Stimulated activated CD8-positive, alpha-beta memory T cell treated with anti-CD3 and anti-CD28 coated beads, Interleukin-7, amount 100 ng/mL, for 24 hours (primary cell): ENCODE results near the gene NAB2.
"Not testable (repeated sequence)": the region's sequence is repeated elsewhere in the genome, so short reads cannot be mapped to it uniquely, and the experiment has no call there.

Experiments
- DNase-seq: peaks from one replicate; pipeline ENCODE4 v3.0.0-alpha.2; 2020; ENCODE audit warnings: low read depth

The NAB2 gene, protein sequence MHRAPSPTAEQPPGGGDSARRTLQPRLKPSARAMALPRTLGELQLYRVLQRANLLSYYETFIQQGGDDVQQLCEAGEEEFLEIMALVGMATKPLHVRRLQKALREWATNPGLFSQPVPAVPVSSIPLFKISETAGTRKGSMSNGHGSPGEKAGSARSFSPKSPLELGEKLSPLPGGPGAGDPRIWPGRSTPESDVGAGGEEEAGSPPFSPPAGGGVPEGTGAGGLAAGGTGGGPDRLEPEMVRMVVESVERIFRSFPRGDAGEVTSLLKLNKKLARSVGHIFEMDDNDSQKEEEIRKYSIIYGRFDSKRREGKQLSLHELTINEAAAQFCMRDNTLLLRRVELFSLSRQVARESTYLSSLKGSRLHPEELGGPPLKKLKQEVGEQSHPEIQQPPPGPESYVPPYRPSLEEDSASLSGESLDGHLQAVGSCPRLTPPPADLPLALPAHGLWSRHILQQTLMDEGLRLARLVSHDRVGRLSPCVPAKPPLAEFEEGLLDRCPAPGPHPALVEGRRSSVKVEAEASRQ

DNA sequence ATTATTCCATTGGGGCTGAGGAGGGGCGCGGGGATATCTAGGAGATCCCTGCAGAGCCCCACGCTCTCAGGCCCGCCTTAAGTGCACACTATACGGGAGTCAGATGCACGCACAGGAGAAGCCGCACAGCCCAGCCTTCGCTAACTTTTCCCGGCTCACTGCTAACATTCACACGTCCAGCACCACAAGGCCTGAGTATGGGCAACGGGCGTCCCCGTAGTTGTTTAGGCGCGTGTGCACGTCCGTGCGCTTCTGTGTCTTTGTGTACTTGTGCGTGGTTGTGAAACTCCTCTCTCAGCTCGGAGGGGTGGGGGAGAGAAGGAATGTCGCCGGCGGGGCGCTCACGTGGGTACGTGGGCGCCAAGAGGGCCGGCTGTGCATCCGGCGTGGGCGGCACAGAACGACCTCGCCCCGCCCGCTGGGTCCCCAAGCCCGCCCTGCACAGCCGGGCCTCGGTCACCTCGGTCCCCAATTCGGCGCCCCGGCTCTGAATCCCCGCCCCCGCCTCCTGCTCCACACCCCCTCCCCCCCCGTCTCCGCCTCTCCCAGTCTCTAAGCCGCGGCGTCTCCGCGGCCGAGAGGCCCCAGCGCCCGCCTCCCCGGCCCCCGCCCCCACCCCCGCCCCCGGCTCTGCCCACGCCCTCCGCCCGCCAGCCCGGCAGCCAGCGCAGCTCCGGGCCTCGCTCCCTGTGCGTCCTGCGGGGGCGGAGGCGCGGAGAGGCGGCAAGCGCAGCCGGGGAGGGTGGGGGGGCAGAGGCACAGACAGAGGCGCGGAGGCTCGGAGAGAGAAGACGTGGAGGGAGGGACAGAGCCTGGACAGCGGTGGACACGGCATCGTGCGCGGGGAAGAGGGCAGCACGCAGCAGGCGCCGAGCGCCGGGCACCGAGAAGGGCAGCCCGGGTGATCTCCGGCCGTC is at the start of gene NAB2:
Gene NAB2, plus strand, starts transcription at position 761 of the 917 bp plus-strand sequence. CDS start 158 bp downstream, outside the sequence.
- peak; percentile 74 for DNase-seq

- DNase-seq, result no peak
Observed at GRCh38 chr12:57040211-57040610, 48.7 kb upstream of the NAB2 start.

GRCh38 chr12:57040750-57041149 is 48.2 kb upstream of the NAB2 start:
- no peak for DNase-seq

DNA sequence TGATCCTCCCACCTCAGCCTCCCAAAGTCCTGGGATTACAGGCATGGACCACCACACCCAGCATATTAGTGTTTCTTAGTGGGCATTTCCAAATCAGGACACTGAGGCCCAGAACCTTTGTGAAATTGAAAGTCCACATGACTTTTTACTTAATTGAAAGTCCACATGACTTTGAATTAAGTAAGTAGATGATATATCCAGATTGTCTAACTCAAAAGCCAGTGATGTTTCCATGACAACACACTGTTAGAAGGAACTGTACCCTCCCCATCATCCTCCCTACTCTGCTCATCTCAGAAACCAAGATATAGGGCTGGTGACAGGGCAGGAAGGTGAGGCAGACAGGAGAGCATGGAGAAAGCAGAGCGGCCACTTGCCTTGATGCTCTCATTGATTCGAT is 46.2 kb upstream of the NAB2 start:
- no peak for DNase-seq

- no peak for DNase-seq
Observed at GRCh38 chr12:57044468-57044867, 44.4 kb upstream of the NAB2 start.

- no peak for DNase-seq
Observed at GRCh38 chr12:57044889-57045288, 44.0 kb upstream of the NAB2 start.

DNA sequence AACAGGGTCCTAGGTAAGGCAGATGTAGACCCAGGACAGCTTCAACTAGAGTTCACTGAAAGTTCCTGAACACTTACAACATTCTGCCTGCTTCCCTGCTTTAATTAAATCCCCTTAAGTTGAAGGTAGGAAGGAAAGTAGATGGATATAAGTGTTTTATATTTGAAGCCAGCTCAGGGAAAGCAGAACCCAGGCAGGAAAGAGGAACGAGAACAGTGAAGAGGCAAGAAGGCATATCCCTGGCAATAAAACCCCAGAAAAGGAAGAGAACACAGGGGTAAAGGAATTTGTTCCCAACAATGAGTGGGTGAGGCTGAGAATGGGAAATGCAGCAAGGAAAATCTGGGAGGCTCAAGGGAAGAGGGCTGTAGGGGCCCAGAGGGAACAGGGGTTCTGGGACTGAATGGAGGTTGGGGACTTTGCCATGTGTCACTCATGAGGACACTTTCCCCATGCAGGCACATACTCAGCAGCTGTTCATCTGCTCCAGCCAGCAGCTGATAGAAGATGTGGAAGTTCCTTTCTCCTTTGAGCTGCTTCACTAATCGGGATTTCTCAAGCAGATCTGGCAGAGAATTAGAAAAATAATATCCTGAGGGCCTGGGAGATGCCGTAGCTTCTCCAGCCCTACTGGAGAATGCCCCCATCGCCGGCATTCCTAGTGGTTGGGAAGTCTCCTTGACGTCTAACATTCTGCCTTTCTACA is 42.7 kb upstream of the NAB2 start:
- no peak for DNase-seq

- DNase-seq, result peak; percentile 17
Observed at GRCh38 chr12:57046947-57047890, 41.7 kb upstream of the NAB2 start.

- no peak for DNase-seq
Observed at GRCh38 chr12:57047981-57048380, 40.9 kb upstream of the NAB2 start.

DNA sequence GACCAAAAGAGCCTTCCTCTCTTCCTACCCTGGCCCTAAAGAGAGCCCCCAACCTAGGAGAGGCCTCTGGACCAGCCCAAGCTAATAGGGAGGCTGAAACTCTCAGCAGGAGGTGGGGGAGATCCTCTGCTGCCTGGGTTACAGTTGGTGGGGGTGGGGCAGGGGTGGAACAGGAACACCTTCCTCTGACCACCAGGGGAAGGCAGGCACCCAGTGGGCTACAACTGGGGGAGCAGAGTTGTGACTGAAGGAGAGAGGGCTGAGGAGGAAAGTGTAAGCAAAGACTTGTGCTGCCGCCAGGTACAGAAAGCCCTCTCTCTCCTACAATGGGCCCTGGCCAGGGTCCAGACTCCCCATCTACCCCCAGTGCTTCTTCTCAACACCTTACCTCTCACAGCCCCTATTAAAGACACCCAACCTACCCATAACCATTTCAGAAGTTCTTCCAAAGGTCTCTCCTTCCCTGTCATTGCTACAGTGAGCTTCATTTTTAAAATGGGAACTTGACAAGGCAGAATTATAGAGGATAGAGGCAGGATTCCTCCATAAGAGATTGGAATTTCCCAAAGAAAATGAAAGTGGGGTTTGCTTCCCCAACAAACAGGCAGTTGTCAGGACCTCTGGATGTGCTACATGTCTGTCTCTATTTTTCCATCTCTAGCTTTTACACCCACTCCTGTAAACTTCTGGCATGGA is 40.3 kb upstream of the NAB2 start:
- no peak for DNase-seq

DNA sequence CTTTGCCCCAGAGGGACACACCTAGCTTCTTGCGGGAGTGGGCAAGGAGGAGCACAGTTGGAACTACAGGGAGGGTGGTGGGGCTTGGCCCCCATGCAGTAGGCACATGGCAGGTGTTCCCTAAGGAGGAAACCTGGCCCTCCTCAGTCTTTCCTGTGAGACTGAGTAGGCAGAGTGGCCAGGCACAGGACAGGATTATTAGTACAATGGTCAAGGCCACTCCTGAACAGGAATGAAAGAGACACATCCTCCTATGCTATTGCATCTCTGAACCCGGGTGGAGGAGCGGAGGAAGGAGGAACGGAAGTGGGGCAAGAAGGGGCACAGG is 39.8 kb upstream of the NAB2 start:
- no peak for DNase-seq

- no peak for DNase-seq
Observed at GRCh38 chr12:57049890-57050289, 39.0 kb upstream of the NAB2 start, which contains the start of gene MYO1A. Gene MYO1A, minus strand, starts transcription at chr12:57050129. Its CDS starts 1,806 bp downstream, at chr12:57048323.

DNA sequence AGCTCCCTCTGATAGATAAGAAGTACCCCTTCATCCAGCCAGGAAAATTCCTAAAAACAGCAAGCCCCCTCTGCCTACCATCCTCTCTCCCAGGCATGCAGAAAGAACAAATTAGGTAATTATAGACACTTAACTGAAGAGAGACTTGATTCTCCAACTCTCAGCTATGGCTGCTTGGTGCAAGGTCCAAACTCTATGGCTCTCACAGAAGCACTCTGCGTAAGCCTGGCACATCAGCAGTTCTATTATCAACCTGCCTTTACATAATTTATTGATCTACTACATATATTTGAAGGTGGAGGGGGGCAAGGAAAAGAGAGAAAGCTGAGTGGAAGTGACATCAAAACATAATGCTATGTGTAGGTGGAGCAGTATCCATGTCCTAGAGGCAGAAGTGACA is 37.9 kb upstream of the NAB2 start:
- no peak for DNase-seq

GRCh38 chr12:57053146-57053545 is 35.8 kb upstream of the NAB2 start:
- not testable (repeated sequence) for DNase-seq

GRCh38 chr12:57053901-57054300 is 35.0 kb upstream of the NAB2 start:
- not testable (repeated sequence) for DNase-seq

GRCh38 chr12:57055824-57056223 is 33.1 kb upstream of the NAB2 start:
- DNase-seq, result no peak

DNA sequence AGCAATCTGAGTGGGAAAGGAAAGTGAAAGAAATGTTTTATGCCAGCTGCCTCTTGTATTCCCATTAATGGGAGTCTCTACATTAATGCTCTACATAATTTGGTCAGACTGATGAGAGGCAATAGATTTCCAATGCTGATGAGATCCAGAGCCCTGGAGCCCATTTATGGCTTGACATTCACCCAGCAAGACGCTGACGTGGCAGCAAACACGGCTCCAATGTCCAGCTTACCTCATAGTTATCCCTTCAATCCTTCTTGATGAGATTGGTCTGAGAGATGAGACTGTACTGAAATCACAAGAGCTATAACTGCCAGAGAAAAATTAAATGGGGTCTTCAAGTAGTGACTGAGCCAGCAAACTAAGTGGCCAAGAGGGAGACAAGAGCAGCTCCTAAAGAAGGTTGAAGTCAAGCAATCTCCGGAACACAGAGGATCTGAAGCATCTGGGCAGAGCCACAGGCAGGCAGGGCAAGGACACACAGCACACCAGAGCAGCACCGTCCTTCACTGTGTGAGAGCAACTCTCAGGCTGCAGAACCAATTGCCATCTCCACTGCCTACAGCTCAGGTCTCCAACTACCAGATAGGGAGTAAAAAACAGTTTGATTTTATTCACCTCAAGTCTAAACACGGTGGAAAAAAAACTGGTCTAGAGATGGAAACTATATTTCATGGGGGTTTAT is 31.7 kb upstream of the NAB2 start:
- DNase-seq, result no peak

GRCh38 chr12:57058454-57058853 is 30.5 kb upstream of the NAB2 start:
- no peak for DNase-seq

GRCh38 chr12:57063991-57064685 is 24.8 kb upstream of the NAB2 start:
- DNase-seq, result no peak
